Daoy (cell line): Measurements from ENCODE around the gene APOC3. TPM values are rescaled to one million over a fixed set of nuclear protein-coding genes. Genes with fewer than 3 reads are reported as not detected.

Experiments
- DNase-seq: peaks from one replicate; pipeline ENCODE4 v3.0.0-alpha.2; 2015; ENCODE audit warnings: low read depth
- total RNA-seq: library from RNA; depleted of rRNA; stranded (reverse); fragments of >200 nt; shearing (Covaris generic); gene quantifications from 2 replicates; pipeline ENCODE4 v1.2.3, GENCODE V29; 2014; rRNA removed

Gene APOC3
- total RNA-seq, 1 experiment from 2014 or later = not detected

GRCh38 chr11:116874251-116874650 is 44.5 kb downstream of the APOC3 start:
- no peak for DNase-seq

DNA sequence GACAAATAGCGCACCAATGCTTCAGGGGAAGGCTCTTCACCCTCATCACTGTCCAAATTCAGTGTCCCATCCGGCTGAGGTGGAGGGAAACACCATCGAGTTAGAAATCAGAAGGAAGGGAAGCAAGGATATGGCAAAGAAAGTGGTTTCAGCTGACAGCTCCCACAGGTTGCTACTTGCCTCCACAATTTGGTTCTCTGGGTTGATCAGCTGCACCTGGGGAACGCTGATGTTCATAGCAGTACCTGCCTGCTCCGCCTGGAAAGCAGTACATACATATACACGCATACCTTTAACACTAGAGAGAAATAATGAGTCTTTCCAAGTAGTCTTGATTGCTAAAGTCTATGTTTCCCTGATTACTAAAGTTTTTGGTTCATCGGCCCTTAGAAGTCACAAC is 45.5 kb downstream of the APOC3 start:
- no peak for DNase-seq

DNA sequence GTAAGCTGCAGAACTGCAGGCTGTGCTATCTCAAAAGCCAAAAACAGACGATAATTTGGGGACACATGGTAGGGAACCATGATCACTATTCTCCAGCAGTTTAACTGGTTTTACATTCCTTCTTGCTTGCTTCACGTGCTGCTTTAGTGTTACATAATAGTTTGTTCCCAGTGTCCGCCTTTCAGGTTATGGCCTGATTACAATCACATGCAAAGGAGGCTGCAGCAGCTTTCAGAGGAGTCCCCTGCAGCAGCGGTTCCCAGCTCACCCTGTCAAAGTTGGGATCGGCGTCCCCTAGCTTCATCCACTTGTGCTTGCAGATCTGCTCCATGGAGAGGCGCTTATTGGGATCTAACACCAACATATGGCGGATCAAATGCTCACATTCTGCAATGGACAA is 46.9 kb downstream of the APOC3 start:
- DNase-seq = no peak

GRCh38 chr11:116879800-116880625 is 50.3 kb downstream of the APOC3 start:
- peak; percentile 45 for DNase-seq

DNA sequence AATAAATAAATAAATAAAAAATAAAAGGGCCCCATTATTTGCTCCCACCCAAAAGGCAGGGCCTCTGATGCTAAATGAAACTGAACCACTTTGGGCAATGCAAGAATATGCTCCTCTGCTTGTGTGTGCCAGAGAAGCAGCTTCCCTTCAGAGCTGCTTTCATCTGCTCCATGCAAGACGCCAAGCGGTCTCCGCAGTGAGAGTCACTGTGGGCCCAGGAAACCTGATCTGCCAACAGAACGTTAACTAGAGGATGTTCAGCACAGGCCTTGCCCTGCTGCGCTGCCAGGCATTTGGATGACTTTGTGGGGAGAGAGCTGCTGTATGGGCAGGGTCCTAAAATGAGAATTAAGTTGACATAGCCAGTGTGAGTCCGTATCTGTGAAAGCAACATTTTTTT is 51.4 kb downstream of the APOC3 start:
- DNase-seq = no peak

DNA sequence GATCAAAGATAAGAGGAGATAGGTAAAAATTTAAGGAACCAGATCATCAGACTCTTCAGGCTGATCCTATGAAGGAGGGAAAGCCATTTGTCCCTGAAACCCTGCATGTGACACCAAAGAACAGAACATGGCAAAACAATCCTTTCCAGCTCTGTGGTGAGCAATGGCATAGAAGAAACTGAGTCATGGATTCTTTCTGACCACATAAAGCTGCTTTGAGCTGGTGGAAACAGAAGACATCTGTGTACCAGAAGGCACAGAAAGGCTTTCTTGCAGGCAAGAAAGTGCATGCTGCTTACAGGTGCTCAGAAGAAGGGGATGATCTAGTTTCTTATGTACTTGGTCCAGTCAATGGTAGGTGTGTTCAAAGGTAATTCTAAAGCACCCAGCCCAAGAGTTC is 52.7 kb downstream of the APOC3 start:
- DNase-seq = no peak

Other genes starting within 250 kb of the APOC3 start
- 23.2 and 31.8 TPM in 2 replicates for gene BUD13, start 56.9 kb upstream of the APOC3 start, total RNA-seq
- 84.1 and 122 TPM in 2 replicates for gene ZPR1, start 41.9 kb upstream of the APOC3 start, total RNA-seq
- not detected in 2 replicates for gene APOA5, start 38.0 kb upstream of the APOC3 start, total RNA-seq
- not detected in 2 replicates for gene APOA4, start 6.6 kb upstream of the APOC3 start, total RNA-seq
- gene APOA1, start 7.7 kb downstream of the APOC3 start, total RNA-seq = 0.11 TPM in 1 of 2 replicates, not detected in the other